Astrocyte (in vitro differentiated cells and primary cell): Measurements from ENCODE around the gene CDK3.

Source experiments
- EZH2 ChIP-seq: IDR thresholded peaks from 2 replicates; pipeline ENCODE4 v1.6.1; 2012; ENCODE audit warnings: mild to moderate bottlenecking, low read length, inconsistent platforms; ENCODE audit not compliant: insufficient read depth
- TF ChIP-seq, protein P1 (sequence below): IDR thresholded peaks from 2 replicates; pipeline ENCODE4 v1.5.1; 2011; ENCODE audit warnings: low read depth, mild to moderate bottlenecking, inconsistent platforms, low read length, moderate library complexity; ENCODE audit not compliant: insufficient read depth

GRCh38 chr17:76051561-76051960 lies 50.9 kb downstream of the CDK3 start:
- TF ChIP-seq, protein P1, sequence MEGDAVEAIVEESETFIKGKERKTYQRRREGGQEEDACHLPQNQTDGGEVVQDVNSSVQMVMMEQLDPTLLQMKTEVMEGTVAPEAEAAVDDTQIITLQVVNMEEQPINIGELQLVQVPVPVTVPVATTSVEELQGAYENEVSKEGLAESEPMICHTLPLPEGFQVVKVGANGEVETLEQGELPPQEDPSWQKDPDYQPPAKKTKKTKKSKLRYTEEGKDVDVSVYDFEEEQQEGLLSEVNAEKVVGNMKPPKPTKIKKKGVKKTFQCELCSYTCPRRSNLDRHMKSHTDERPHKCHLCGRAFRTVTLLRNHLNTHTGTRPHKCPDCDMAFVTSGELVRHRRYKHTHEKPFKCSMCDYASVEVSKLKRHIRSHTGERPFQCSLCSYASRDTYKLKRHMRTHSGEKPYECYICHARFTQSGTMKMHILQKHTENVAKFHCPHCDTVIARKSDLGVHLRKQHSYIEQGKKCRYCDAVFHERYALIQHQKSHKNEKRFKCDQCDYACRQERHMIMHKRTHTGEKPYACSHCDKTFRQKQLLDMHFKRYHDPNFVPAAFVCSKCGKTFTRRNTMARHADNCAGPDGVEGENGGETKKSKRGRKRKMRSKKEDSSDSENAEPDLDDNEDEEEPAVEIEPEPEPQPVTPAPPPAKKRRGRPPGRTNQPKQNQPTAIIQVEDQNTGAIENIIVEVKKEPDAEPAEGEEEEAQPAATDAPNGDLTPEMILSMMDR: no peak
- no peak for TF ChIP-seq EZH2
